ENCODE measurements around the gene MAB21L4. TPM values are rescaled to one million over a fixed set of nuclear protein-coding genes. Genes with fewer than 3 reads are reported as not detected.

Gene MAB21L4
- total RNA-seq, 1 donor from 2014 or later: 2.1 TPM

GRCh38 chr2:240925568-240926515 is 29.9 kb upstream of the MAB21L4 start:
- no peak for DNase-seq (ENCODE audit: low read depth)
- H3K36me3 ChIP-seq (ENCODE audit: control insufficient read depth, insufficient read depth, low read length): no peaks in the 10 kb centered on the region
- H3K27me3 ChIP-seq (ENCODE audit: control insufficient read depth, insufficient read depth, low read length): peaks cover 12% of the 10 kb centered on the region
- TF ChIP-seq CTCF (IDR thresholded peaks at IDR 0.05; ENCODE audit: insufficient read depth, low read length, poor library complexity, severe bottlenecking): no peak
- H3K4me3 ChIP-seq (ENCODE audit: low read depth, low read length): no peak overlapping the region

- H3K36me3 ChIP-seq (ENCODE audit: control insufficient read depth, insufficient read depth, low read length): no peaks in the 10 kb centered on the region
- DNase-seq (ENCODE audit: low read depth): no peak
- no peak overlapping the region for H3K4me3 ChIP-seq (ENCODE audit: low read depth, low read length)
- peaks cover 10% of the 10 kb centered on the region for H3K27me3 ChIP-seq (ENCODE audit: control insufficient read depth, insufficient read depth, low read length)
- TF ChIP-seq CTCF (IDR thresholded peaks at IDR 0.05; ENCODE audit: insufficient read depth, low read length, poor library complexity, severe bottlenecking): no peak
Measured at GRCh38 chr2:240925191-240925567, 29.2 kb upstream of the MAB21L4 start.

- H3K27me3 ChIP-seq (ENCODE audit: control insufficient read depth, insufficient read depth, low read length): peaks cover 8% of the 10 kb centered on the region
- H3K4me3 ChIP-seq (ENCODE audit: low read depth, low read length): no peak overlapping the region
- no peaks in the 10 kb centered on the region for H3K36me3 ChIP-seq (ENCODE audit: control insufficient read depth, insufficient read depth, low read length)
- no peak for DNase-seq (ENCODE audit: low read depth)
- no peak for TF ChIP-seq CTCF (IDR thresholded peaks at IDR 0.05; ENCODE audit: insufficient read depth, low read length, poor library complexity, severe bottlenecking)
Measured at GRCh38 chr2:240922982-240923537, 27.1 kb upstream of the MAB21L4 start.

GRCh38 chr2:240922245-240922981 is 26.5 kb upstream of the MAB21L4 start:
- no peak for DNase-seq (ENCODE audit: low read depth)
- Histone ChIP-seq H3K36me3 (ENCODE audit: control insufficient read depth, insufficient read depth, low read length) (no peaks in the 10 kb centered on the region), H3K4me3 (ENCODE audit: low read depth, low read length) (no peak overlapping the region), H3K27me3 (ENCODE audit: control insufficient read depth, insufficient read depth, low read length) (peaks cover 8% of the 10 kb centered on the region)
- TF ChIP-seq CTCF (IDR thresholded peaks at IDR 0.05; ENCODE audit: insufficient read depth, low read length, poor library complexity, severe bottlenecking): no peak

- H3K27me3 ChIP-seq (ENCODE audit: control insufficient read depth, insufficient read depth, low read length): peaks cover 8% of the 10 kb centered on the region
- TF ChIP-seq CTCF (IDR thresholded peaks at IDR 0.05; ENCODE audit: insufficient read depth, low read length, poor library complexity, severe bottlenecking): no peak
- no peak for DNase-seq (ENCODE audit: low read depth)
- no peaks in the 10 kb centered on the region for H3K36me3 ChIP-seq (ENCODE audit: control insufficient read depth, insufficient read depth, low read length)
- no peak overlapping the region for H3K4me3 ChIP-seq (ENCODE audit: low read depth, low read length)
Measured at GRCh38 chr2:240921995-240922244, 26.0 kb upstream of the MAB21L4 start.
